Neural progenitor cell (in vitro differentiated cells): ENCODE measurements around the gene NFATC1. TPM values are rescaled to one million over a fixed set of nuclear protein-coding genes. Genes with fewer than 3 reads are reported as not detected.

ENCODE experiments used
- DNase-seq: peaks from one replicate; pipeline ENCODE4 v3.0.0-alpha.2; 2016; ENCODE audit warnings: low spot score
- H2AFZ ChIP-seq: fragments of 200-600 bp; sonication (generic); replicated peaks from 2 replicates; pipeline ENCODE4 v1.6.1; 2016; ENCODE audit warnings: antibody characterized with exemption
- H3F3A ChIP-seq: fragments of 200-600 bp; sonication (generic); 2 replicates; pipeline ENCODE4 v1.6.1; 2016; ENCODE audit warnings: antibody characterized with exemption, low read depth
- H3K27ac ChIP-seq: fragments of 200-600 bp; sonication (generic); 2 replicates; pipeline ENCODE4 v1.5.1; 2016; ENCODE audit warnings: mild to moderate bottlenecking
- H3K27me3 ChIP-seq: fragments of 200-600 bp; sonication (generic); 2 replicates; pipeline ENCODE4 v1.6.1; 2016; ENCODE audit warnings: mild to moderate bottlenecking, moderate library complexity
- H3K36me3 ChIP-seq: fragments of 200-600 bp; sonication (generic); 2 replicates; pipeline ENCODE4 v1.5.1; 2016
- H3K4me1 ChIP-seq: fragments of 200-600 bp; sonication (generic); 2 replicates; pipeline ENCODE4 v1.6.1; 2016; ENCODE audit warnings: mixed run types
- H3K4me2 ChIP-seq: fragments of 200-600 bp; sonication (generic); 2 replicates; pipeline ENCODE4 v1.6.1; 2016
- H3K4me3 ChIP-seq: fragments of 200-600 bp; sonication (generic); 2 replicates; pipeline ENCODE4 v1.5.1; 2016
- H3K79me2 ChIP-seq: fragments of 200-600 bp; sonication (generic); 2 replicates; pipeline ENCODE4 v1.6.1; 2016; ENCODE audit warnings: low read depth
- H3K9ac ChIP-seq: fragments of 200-600 bp; sonication (generic); 2 replicates; pipeline ENCODE4 v1.6.1; 2016
- H3K9me3 ChIP-seq: fragments of 200-600 bp; sonication (generic); 2 replicates; pipeline ENCODE4 v1.5.1; 2016; ENCODE audit warnings: low read depth
- H4K20me1 ChIP-seq: fragments of 200-600 bp; sonication (generic); 2 replicates; pipeline ENCODE4 v1.6.1; 2016; ENCODE audit warnings: low read depth
- H3K27ac Mint-ChIP-seq: 3 replicates; pipeline ENCODE4 v1.8.0; 2021; ENCODE audit warnings: mixed read lengths
- H3K27me3 Mint-ChIP-seq: 2 replicates; pipeline ENCODE4 v1.8.0; 2022; ENCODE audit warnings: low read depth, mild to moderate bottlenecking, inconsistent platforms, moderate library complexity, mixed read lengths; ENCODE audit not compliant: insufficient read depth
- H3K36me3 Mint-ChIP-seq: 3 replicates; pipeline ENCODE4 v1.8.0; 2021; ENCODE audit warnings: mixed read lengths
- H3K4me1 Mint-ChIP-seq: 3 replicates; pipeline ENCODE4 v1.8.0; 2021; ENCODE audit warnings: mixed read lengths
- H3K4me3 Mint-ChIP-seq: 3 replicates; pipeline ENCODE4 v1.8.0; 2021; ENCODE audit warnings: mild to moderate bottlenecking, moderate library complexity, mixed read lengths
- H3K9me3 Mint-ChIP-seq: 3 replicates; pipeline ENCODE4 v1.8.0; 2020; ENCODE audit warnings: mixed read lengths
- CTCF ChIP-seq: fragments of 200-600 bp; sonication (generic); IDR thresholded peaks from 2 replicates; pipeline ENCODE4 v1.5.1; 2017; ENCODE audit warnings: antibody characterized with exemption, mild to moderate bottlenecking
- EZH2 ChIP-seq: fragments of 200-600 bp; sonication (generic); IDR thresholded peaks from 2 replicates; pipeline ENCODE4 v1.6.1; 2017; ENCODE audit warnings: antibody characterized with exemption, mild to moderate bottlenecking, moderate library complexity
- EZH2phosphoT487 ChIP-seq: fragments of 200-600 bp; sonication (generic); IDR thresholded peaks from 2 replicates; pipeline ENCODE4 v1.6.1; 2017; ENCODE audit warnings: antibody characterized with exemption
- total RNA-seq: library from RNA; depleted of rRNA; stranded (reverse); fragments of >200 nt; gene quantifications from 2 replicates; pipeline ENCODE4 v1.2.3, GENCODE V29; 2015; ENCODE audit warnings: low replicate concordance

The NFATC1 gene
- total RNA-seq, 1 donor from 2014 or later, result 2.3 TPM

DNA sequence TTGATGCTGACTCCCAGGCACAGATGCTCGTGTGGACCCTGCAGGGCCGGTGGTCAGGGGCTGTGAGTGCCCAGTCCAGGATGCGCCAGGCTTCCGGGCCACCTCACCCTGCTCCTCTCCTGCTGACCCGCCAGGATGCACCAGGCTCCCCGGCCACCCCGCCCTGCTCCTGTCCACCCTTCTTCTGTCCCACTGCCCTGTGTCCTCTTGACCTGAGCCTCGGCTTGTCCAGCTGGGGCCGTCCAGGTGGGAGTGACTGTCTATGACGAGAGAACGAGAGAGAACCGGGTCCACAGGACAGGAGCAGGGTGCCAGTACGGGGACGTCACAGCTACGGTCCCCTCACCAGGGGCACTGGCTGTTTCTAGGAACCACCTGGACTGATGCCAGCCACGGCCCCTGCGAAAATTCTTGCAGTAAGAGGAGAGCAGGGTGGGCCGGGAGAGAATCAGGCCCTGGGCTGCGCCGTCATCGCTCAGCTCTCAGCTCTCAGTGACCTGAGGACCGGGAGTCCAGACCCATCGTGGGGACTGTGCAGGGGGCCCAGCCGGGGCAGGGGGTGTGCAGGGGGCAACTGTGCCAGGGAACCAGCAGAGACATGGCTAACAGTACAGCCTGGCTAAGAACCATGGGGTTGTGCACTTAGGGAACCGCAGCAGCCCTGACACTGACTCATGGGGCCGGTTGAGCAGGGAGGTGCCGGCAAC is 12.9 kb upstream of the NFATC1 start:
- Histone ChIP-seq H3K79me2 (no peaks in the 10 kb centered on the region), H2AFZ (no peak overlapping the region), H3K27me3 (no peaks in the 10 kb centered on the region), H4K20me1 (peaks cover 3% of the 10 kb centered on the region), H3K4me2 (no peak overlapping the region), H3K4me1 (no peaks in the 10 kb centered on the region), H3K27ac (no peak overlapping the region), H3K4me3 (no peak overlapping the region), H3K36me3 (no peaks in the 10 kb centered on the region), H3K9ac (no peak overlapping the region), H3K9me3 (no peaks in the 10 kb centered on the region), H3F3A (peaks cover 7% of the 10 kb centered on the region)
- no peak for DNase-seq
- Mint-ChIP-seq H3K27me3 (no peaks in the 10 kb centered on the region), H3K27ac (no peak overlapping the region), H3K9me3 (no peaks in the 10 kb centered on the region), H3K36me3 (peaks cover 4% of the 10 kb centered on the region), H3K4me3 (no peak overlapping the region), H3K4me1 (peaks cover 2% of the 10 kb centered on the region)
- TF ChIP-seq EZH2phosphoT487 (no peak), EZH2 (no peak), CTCF (no peak)

GRCh38 chr18:79383388-79384056 is 12.2 kb upstream of the NFATC1 start:
- no peaks in the 10 kb centered on the region for H3K36me3 Mint-ChIP-seq
- peaks cover 3% of the 10 kb centered on the region for H3F3A ChIP-seq
- H3K4me3 Mint-ChIP-seq, result no peak overlapping the region
- H3K4me1 ChIP-seq, result no peaks in the 10 kb centered on the region
- no peaks in the 10 kb centered on the region for H3K27me3 Mint-ChIP-seq
- H3K27me3 ChIP-seq, result peaks cover 3% of the 10 kb centered on the region
- no peaks in the 10 kb centered on the region for H3K36me3 ChIP-seq
- no peak overlapping the region for H3K9ac ChIP-seq
- no peak overlapping the region for H3K4me3 ChIP-seq
- DNase-seq, result no peak
- no peak overlapping the region for H2AFZ ChIP-seq
- H4K20me1 ChIP-seq, result peaks cover 3% of the 10 kb centered on the region
- no peaks in the 10 kb centered on the region for H3K9me3 Mint-ChIP-seq
- TF ChIP-seq EZH2phosphoT487, result no peak
- TF ChIP-seq EZH2, result no peak
- no peak for TF ChIP-seq CTCF
- H3K27ac ChIP-seq, result no peak overlapping the region
- no peaks in the 10 kb centered on the region for H3K79me2 ChIP-seq
- no peak overlapping the region for H3K27ac Mint-ChIP-seq
- no peak overlapping the region for H3K4me2 ChIP-seq
- H3K9me3 ChIP-seq, result no peaks in the 10 kb centered on the region
- peaks cover 2% of the 10 kb centered on the region for H3K4me1 Mint-ChIP-seq

DNA sequence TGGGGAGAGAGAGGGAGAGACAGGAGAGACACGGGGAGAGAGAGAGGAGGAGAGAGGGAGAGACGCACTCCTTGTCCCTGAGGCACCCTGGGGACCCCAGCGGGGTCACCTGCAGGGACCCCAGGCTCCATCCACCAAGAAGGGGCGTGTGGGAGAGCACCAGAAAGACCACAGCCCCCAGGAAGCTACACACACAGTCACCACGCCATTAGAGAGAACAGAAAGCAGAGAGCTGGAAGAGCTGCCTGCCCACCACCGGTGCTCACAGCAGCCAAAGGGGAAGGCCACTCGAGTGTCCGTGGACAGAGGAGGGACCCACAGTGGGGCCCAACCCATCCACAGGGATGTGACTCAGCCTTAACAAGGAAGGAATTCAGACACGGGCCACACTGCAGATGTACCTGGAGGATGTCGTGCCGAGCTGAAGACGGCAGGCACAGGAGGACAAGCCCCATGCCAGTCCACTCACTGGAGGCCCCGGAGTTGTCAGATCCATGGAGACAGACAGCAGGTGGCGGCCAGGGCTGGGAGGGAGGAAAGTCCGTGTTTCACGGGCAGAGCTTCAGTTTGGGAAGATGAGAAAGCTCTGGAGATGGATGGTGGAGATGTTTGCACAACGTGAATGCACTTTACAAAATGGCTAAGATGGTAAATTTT is 11.5 kb upstream of the NFATC1 start:
- no peaks in the 10 kb centered on the region for H3K27me3 Mint-ChIP-seq
- DNase-seq, result no peak
- Histone ChIP-seq H3K9me3 (no peaks in the 10 kb centered on the region), H3K79me2 (no peaks in the 10 kb centered on the region), H3K27me3 (peaks cover 10% of the 10 kb centered on the region), H3K9ac (no peak overlapping the region), H3K4me3 (no peak overlapping the region), H2AFZ (no peak overlapping the region), H3K36me3 (no peaks in the 10 kb centered on the region), H3K4me1 (no peaks in the 10 kb centered on the region), H3K4me2 (no peak overlapping the region), H3F3A (no peaks in the 10 kb centered on the region), H3K27ac (no peak overlapping the region), H4K20me1 (peaks cover 3% of the 10 kb centered on the region)
- H3K27ac Mint-ChIP-seq, result peak overlapping the region; percentile 73
- no peak for TF ChIP-seq CTCF
- no peak for TF ChIP-seq EZH2
- TF ChIP-seq EZH2phosphoT487, result no peak
- peaks cover 2% of the 10 kb centered on the region for H3K4me1 Mint-ChIP-seq
- H3K9me3 Mint-ChIP-seq, result no peaks in the 10 kb centered on the region
- H3K36me3 Mint-ChIP-seq, result no peaks in the 10 kb centered on the region
- H3K4me3 Mint-ChIP-seq, result no peak overlapping the region
